Measurements from ENCODE around the gene SCPEP1. TPM values are rescaled to one million over a fixed set of nuclear protein-coding genes. Genes with fewer than 3 reads are reported as not detected.

Gene SCPEP1
- total RNA-seq, 1 experiment from 2014 or later, result 29.6 TPM

DNA sequence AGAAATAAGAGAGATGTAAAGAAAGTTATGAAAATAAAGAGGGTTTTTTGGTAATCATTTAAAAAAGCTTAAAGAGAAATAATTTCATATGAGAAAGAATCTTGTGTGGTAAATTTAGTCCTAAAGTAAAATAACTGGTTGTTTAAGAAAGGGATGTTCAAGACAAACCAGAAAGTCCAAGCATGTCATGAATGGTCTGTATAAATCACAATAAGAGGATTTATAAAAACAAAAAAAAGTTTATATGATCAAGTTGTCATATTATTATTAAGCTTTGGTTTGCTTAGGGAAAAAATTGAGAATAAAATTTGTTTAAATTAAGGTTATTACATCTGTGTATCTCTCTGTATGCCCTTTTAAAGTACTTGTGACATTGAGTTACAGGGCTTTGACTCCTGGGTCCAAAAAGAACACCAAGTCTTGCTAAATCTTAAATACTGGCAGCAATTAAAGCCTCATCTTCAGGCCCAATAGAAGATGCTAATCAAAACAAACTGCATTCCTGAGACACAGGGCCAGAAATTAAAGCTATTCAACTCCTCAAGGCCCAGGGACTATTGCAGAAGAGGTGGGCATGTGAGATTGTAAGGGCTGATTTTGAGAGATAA is 48.5 kb upstream of the SCPEP1 start:
- TF ChIP-seq CTCF (conservative IDR thresholded peaks at IDR 0.05), result no peak
- H3K9me3 Mint-ChIP-seq, result peaks cover 53 to 61% of the 10 kb centered on the region in 2 experiments
- H4K8ac ChIP-seq (replicated peaks; ENCODE audit: insufficient read length, low read depth, low read length), result no peak overlapping the region

More for the DNA sequence above, 48.5 kb upstream of the SCPEP1 start:
- Histone ChIP-seq H2BK12ac (ENCODE audit: insufficient read length, low read depth, low read length) (no peak overlapping the region), H3K79me2 (ENCODE audit: insufficient read depth, low read length) (no peaks in the 10 kb centered on the region), H3K4me1 (ENCODE audit: insufficient read depth, low read length) (no peaks in the 10 kb centered on the region; the same call in 1 of the 2 replicates), H3K9me3 (ENCODE audit: control insufficient read depth, low read depth, low read length) (peaks cover 23% of the 10 kb centered on the region), H3K23me2 (ENCODE audit: insufficient read length, low read depth, low read length, poor library complexity, severe bottlenecking) (no peaks in the 10 kb centered on the region), H4K20me1 (ENCODE audit: control insufficient read depth, insufficient read depth, insufficient read length) (no peaks in the 10 kb centered on the region), H3K14ac (ENCODE audit: insufficient read depth, low read length) (no peak overlapping the region), H3K56ac (ENCODE audit: insufficient read length, low read depth, low read length) (no peak overlapping the region), H3K27me3 (ENCODE audit: insufficient read depth, low read length) (no peaks in the 10 kb centered on the region), H2BK15ac (ENCODE audit: low read depth, low read length) (no peak overlapping the region), H3K4me2 (ENCODE audit: insufficient read depth, insufficient read length, low read length) (no peak overlapping the region), H3K4ac (ENCODE audit: low read depth, low read length) (no peak overlapping the region), H3K79me1 (ENCODE audit: insufficient read depth, low read depth, low read length, poor library complexity, severe bottlenecking) (no peaks in the 10 kb centered on the region), H3T11ph (ENCODE audit: low read length) (no peak overlapping the region), H2BK120ac (ENCODE audit: low read depth, low read length, poor library complexity, severe bottlenecking) (no peak overlapping the region), H3K27ac (ENCODE audit: insufficient read length, low read depth, low read length) (no peak overlapping the region), H2AK5ac (ENCODE audit: insufficient read length, low read length) (no peak overlapping the region), H3K23ac (ENCODE audit: insufficient read length, low read depth, low read length) (no peak overlapping the region), H4K91ac (ENCODE audit: insufficient read length, low read depth, low read length) (no peak overlapping the region), H4K5ac (ENCODE audit: insufficient read length, low read depth, low read length) (no peak overlapping the region), H3K9ac (ENCODE audit: extremely low read depth, insufficient read length, low read length) (no peak overlapping the region), H2BK5ac (ENCODE audit: insufficient read length, low read length) (no peak overlapping the region), H2BK20ac (ENCODE audit: low read depth, low read length, poor library complexity, severe bottlenecking) (no peak overlapping the region), H2AFZ (ENCODE audit: low read length) (no peak overlapping the region), H3K18ac (ENCODE audit: insufficient read length, low read depth, low read length) (no peak overlapping the region)
- Mint-ChIP-seq H3K36me3 (ENCODE audit: insufficient read depth in 1 of 3, low read depth in 3 of 3) (peaks cover 39 to 60% (median 54%) of the 10 kb centered on the region in 3 experiments), H3K4me3 (no peak overlapping the region), H3K4me1 (peaks cover 25 to 26% of the 10 kb centered on the region in 2 experiments), H3K27ac (no peak overlapping the region), H3K27me3 (ENCODE audit: low read depth) (no peaks in the 10 kb centered on the region; the same call in 1 of the 2 replicates)
- DNase-seq, result no peak
